GM18505 (cell line): ENCODE results near the gene ANP32B.
"Not testable (repeated sequence)": the region's sequence is repeated elsewhere in the genome, so short reads cannot be mapped to it uniquely, and the experiment has no call there.

Experiments used
- ATAC-seq: cut with Tn5 transposase; IDR thresholded peaks from one replicate; pipeline ENCODE4 v1.9.1; 2021; ENCODE audit not compliant: unreplicated experiment
- POLR2A ChIP-seq: IDR thresholded peaks from 4 replicates; pipeline ENCODE4 v1.6.1; 2011; ENCODE audit warnings: borderline replicate concordance; ENCODE audit not compliant: insufficient read depth, insufficient read length; ENCODE audit errors: extremely low read depth

Gene ANP32B

GRCh38 chr9:97997330-97998276 is 14.5 kb downstream of the ANP32B start:
- TF ChIP-seq POLR2A, result no peak
- ATAC-seq, result no peak

- ATAC-seq, result no peak
- TF ChIP-seq POLR2A, result no peak
These were observed 19.7 kb downstream of the ANP32B start for GRCh38 chr9:98002808-98003207.

GRCh38 chr9:98006127-98006796 is 23.1 kb downstream of the ANP32B start:
- TF ChIP-seq POLR2A, result no peak
- ATAC-seq, result no peak

GRCh38 chr9:98007251-98007928 is 24.2 kb downstream of the ANP32B start:
- no peak for ATAC-seq
- TF ChIP-seq POLR2A, result no peak

GRCh38 chr9:98008764-98009163 is 25.6 kb downstream of the ANP32B start:
- no peak for ATAC-seq
- no peak for TF ChIP-seq POLR2A

GRCh38 chr9:98009437-98009836 is 26.3 kb downstream of the ANP32B start:
- ATAC-seq, result no peak
- no peak for TF ChIP-seq POLR2A

GRCh38 chr9:98009936-98010335 is 26.8 kb downstream of the ANP32B start:
- TF ChIP-seq POLR2A, result no peak
- no peak for ATAC-seq

- ATAC-seq, result peak; percentile 81
- TF ChIP-seq POLR2A, result no peak
These were observed 27.3 kb downstream of the ANP32B start for GRCh38 chr9:98010445-98010844.

- no peak for ATAC-seq
- TF ChIP-seq POLR2A, result no peak
These were observed 28.0 kb downstream of the ANP32B start for GRCh38 chr9:98011122-98011521.

- no peak for ATAC-seq
- no peak for TF ChIP-seq POLR2A
These were observed 33.1 kb downstream of the ANP32B start for GRCh38 chr9:98016137-98016680.

GRCh38 chr9:98017306-98017705 is 34.2 kb downstream of the ANP32B start:
- TF ChIP-seq POLR2A, result no peak
- no peak for ATAC-seq

GRCh38 chr9:98018347-98018746 is 35.2 kb downstream of the ANP32B start:
- ATAC-seq, result no peak
- TF ChIP-seq POLR2A, result no peak

GRCh38 chr9:98019098-98019497 is 36.0 kb downstream of the ANP32B start:
- no peak for ATAC-seq
- TF ChIP-seq POLR2A, result no peak

- ATAC-seq, result not testable (repeated sequence)
These were observed 36.7 kb downstream of the ANP32B start for GRCh38 chr9:98019869-98020268.
